K562 (cell line): ENCODE results near the gene TMEM120A. TPM values are rescaled to one million over a fixed set of nuclear protein-coding genes. Genes with fewer than 3 reads are reported as not detected.
A peak's percentile ranks its signal among the peaks of the same experiment; 100 is the strongest.

ENCODE experiments used
- BCL6 ChIP-seq: fragments of 250-450 bp; sonication (Bioruptor Pico); IDR thresholded peaks from 2 replicates; pipeline ENCODE4 v1.4.0; 2020
- CBFA2T2 ChIP-seq: fragments of 450-650 bp; conservative IDR thresholded peaks from 2 replicates; pipeline ENCODE4 v1.6.1; 2017; ENCODE audit warnings: mild to moderate bottlenecking
- FOXO4 ChIP-seq: fragments of 450-650 bp; formaldehyde crosslinking; IDR thresholded peaks from 2 replicates; pipeline ENCODE4 v1.4.0; 2020; ENCODE audit warnings: mild to moderate bottlenecking, moderate library complexity
- KHSRP ChIP-seq: fragments of 450-650 bp; IDR thresholded peaks from 2 replicates; pipeline ENCODE4 v1.6.1; 2017
- MAFF ChIP-seq: IDR thresholded peaks from 2 replicates; pipeline ENCODE4 v1.6.1; 2012; ENCODE audit warnings: low read length, improper control_type of control experiment
- MLLT1 ChIP-seq, 2 experiments: fragments of 450-650 bp; IDR thresholded peaks; 2 replicates each; pipeline ENCODE4 v1.6.1; 2016
- NFIC ChIP-seq: fragments of 450-650 bp; IDR thresholded peaks from 2 replicates; pipeline ENCODE4 v1.6.1; 2017; ENCODE audit warnings: mild to moderate bottlenecking, inconsistent platforms
- NR1H2 ChIP-seq: sonication (generic); formaldehyde crosslinking; IDR thresholded peaks from 2 replicates; pipeline ENCODE4 v1.4.0; 2020; ENCODE audit warnings: mild to moderate bottlenecking, missing genetic modification reagents
- NR2C1 ChIP-seq, 2 experiments: fragments of 450-650 bp; IDR thresholded peaks; 2 replicates each; pipeline ENCODE4 v1.6.1; 2017; ENCODE audit warnings: mild to moderate bottlenecking in 2 of 2, antibody characterized with exemption in 1 of 2, inconsistent platforms in 1 of 2, missing compliant biosample characterization in 1 of 2, missing genetic modification characterization in 1 of 2
- OTX1 ChIP-seq: fragments of 450-650 bp; formaldehyde crosslinking; IDR thresholded peaks from 2 replicates; pipeline ENCODE4 v1.4.0; 2022; ENCODE audit warnings: mild to moderate bottlenecking
- RFX5 ChIP-seq: IDR thresholded peaks from 2 replicates; pipeline ENCODE4 v1.6.1; 2011; ENCODE audit warnings: low read depth, mild to moderate bottlenecking, improper control_type of control experiment, low read length
- SMARCA4 ChIP-seq: fragments of 450-650 bp; IDR thresholded peaks from 2 replicates; pipeline ENCODE4 v1.6.1; 2016
- SMARCE1 ChIP-seq: fragments of 450-650 bp; IDR thresholded peaks from 2 replicates; pipeline ENCODE4 v1.7.1; 2016; ENCODE audit warnings: mild to moderate bottlenecking
- ZMIZ1 ChIP-seq, 2 experiments: fragments of 150-350 bp in 1 of 2; IDR thresholded peaks; 2 replicates each; pipeline ENCODE4 v1.6.1; 2012 to 2016; ENCODE audit warnings: low read depth in 2 of 2, low read length in 2 of 2, mild to moderate bottlenecking in 1 of 2, moderate library complexity in 1 of 2
- ZNF197 ChIP-seq: fragments of 200-800 bp; sonication (Bioruptor generic); IDR thresholded peaks from 2 replicates; pipeline ENCODE4 v1.6.1; 2016; ENCODE audit warnings: low read depth, missing genetic modification characterization, missing compliant biosample characterization
- ZNF217 ChIP-seq: sonication (generic); formaldehyde crosslinking; IDR thresholded peaks from 2 replicates; pipeline ENCODE4 v1.8.0; 2022; ENCODE audit warnings: mild to moderate bottlenecking, missing genetic modification reagents
- ZNF277 ChIP-seq: fragments of 250-450 bp; sonication (Bioruptor Pico); IDR thresholded peaks from 2 replicates; pipeline ENCODE4 v1.8.0; 2022; ENCODE audit warnings: inconsistent platforms, mild to moderate bottlenecking, moderate library complexity, borderline replicate concordance
- ZNF445 ChIP-seq: fragments of 250-450 bp; sonication (Bioruptor Pico); IDR thresholded peaks from 2 replicates; pipeline ENCODE4 v1.4.0; 2020; ENCODE audit warnings: low read depth, mild to moderate bottlenecking, moderate library complexity
- ZNF655 ChIP-seq: fragments of 250-450 bp; sonication (Bioruptor Pico); IDR thresholded peaks from 2 replicates; pipeline ENCODE4 v1.5.0; 2021
- ZNF696 ChIP-seq: fragments of 250-450 bp; sonication (Bioruptor Pico); conservative IDR thresholded peaks from 2 replicates; pipeline ENCODE4 v1.4.0; 2020; ENCODE audit warnings: mild to moderate bottlenecking, moderate library complexity
- ZNF75A ChIP-seq: fragments of 450-650 bp; formaldehyde crosslinking; IDR thresholded peaks from 2 replicates; pipeline ENCODE4 v1.4.0; 2020; ENCODE audit warnings: mild to moderate bottlenecking
- polyA plus RNA-seq, 8 experiments: library from polyadenylated mRNA; depleted of rRNA in 4 of 8; stranded (reverse) in 5 of 8; unstranded in 3 of 8; fragments of >200 nt; fragmentation: Nextera tagmentation in 2 of 8; fragmentation: Illumina TruSeq in 1 of 8; extraction: Ambion mirVana in 2 of 8; extraction: Trizol in 1 of 8; gene quantifications; 2 replicates each; pipeline versions ENCODE4 v1.2.1 to v1.2.3, GENCODE V29; 2011 to 2014; ENCODE audit warnings: inconsistent platforms in 1 of 8, missing spikeins in 1 of 8
- total RNA-seq, 7 experiments: library from RNA; depleted of rRNA in 6 of 7; stranded (reverse); fragments of >200 nt in 6 of 7; fragmentation: Illumina TruSeq in 2 of 7; extraction: Trizol in 2 of 7; gene quantifications; 2 replicates each; pipeline versions ENCODE4 v1.2.1 to v1.2.3, GENCODE V29; 2011 to 2021; ENCODE audit warnings: low replicate concordance in 1 of 7

Gene TMEM120A
- total and polyA plus RNA-seq, 9 of the 15 experiments (the other 6 are each of a cell fraction or from before 2014, with no cell fraction given), result 2.3 to 90.2 (median 22.9) TPM

- peak; percentile 89 for TF ChIP-seq OTX1 (CRISPR knock-in tag)
- peak; percentile 78; the same call in 1 of the 2 replicates for TF ChIP-seq ZNF445
- TF ChIP-seq NR2C1 (IDR thresholded peaks at IDR 0.05), result no peak
- TF ChIP-seq NR2C1 (tag; IDR thresholded peaks at IDR 0.05), result no peak
- no peak for TF ChIP-seq ZMIZ1 (IDR thresholded peaks at IDR 0.05; ENCODE audit: low read depth in 2 of 2, low read length in 2 of 2)
- no peak for TF ChIP-seq ZNF655 (CRISPR knock-in tag)
- TF ChIP-seq NFIC, result no peak
- no peak for TF ChIP-seq ZNF696 (CRISPR knock-in tag)
- no peak for TF ChIP-seq CBFA2T2
- TF ChIP-seq FOXO4, result 0 out of 2 replicates have a peak, but pooled peaks have one; percentile 54
- no peak for TF ChIP-seq ZNF197 (CRISPR knock-in tag)
- TF ChIP-seq RFX5, result no peak
- no peak for TF ChIP-seq BCL6 (CRISPR knock-in tag)
- TF ChIP-seq SMARCA4, result no peak
- TF ChIP-seq ZNF217 (CRISPR knock-in tag), result no peak
- no peak for TF ChIP-seq MAFF
- TF ChIP-seq MLLT1 (IDR thresholded peaks at IDR 0.05), result no peak
- no peak for TF ChIP-seq SMARCE1
- no peak for TF ChIP-seq NR1H2 (CRISPR knock-in tag)
- no peak for TF ChIP-seq ZNF75A (CRISPR knock-in tag)
- no peak for TF ChIP-seq KHSRP
- TF ChIP-seq ZNF277, result peak; percentile 100
Observed at GRCh38 chr7:76016191-76016947, 22.0 kb upstream of the TMEM120A start (continued).
